HG02588 (cell line): ENCODE results near the gene TBC1D9.

Experiments used
- ATAC-seq: cut with Tn5 transposase; IDR thresholded peaks from one replicate; pipeline ENCODE4 v1.9.1; 2021; ENCODE audit warnings: mild to moderate bottlenecking, moderate library complexity; ENCODE audit not compliant: unreplicated experiment

Gene TBC1D9

GRCh38 chr4:140697709-140698560 is 58.2 kb downstream of the TBC1D9 start:
- ATAC-seq: no peak

DNA sequence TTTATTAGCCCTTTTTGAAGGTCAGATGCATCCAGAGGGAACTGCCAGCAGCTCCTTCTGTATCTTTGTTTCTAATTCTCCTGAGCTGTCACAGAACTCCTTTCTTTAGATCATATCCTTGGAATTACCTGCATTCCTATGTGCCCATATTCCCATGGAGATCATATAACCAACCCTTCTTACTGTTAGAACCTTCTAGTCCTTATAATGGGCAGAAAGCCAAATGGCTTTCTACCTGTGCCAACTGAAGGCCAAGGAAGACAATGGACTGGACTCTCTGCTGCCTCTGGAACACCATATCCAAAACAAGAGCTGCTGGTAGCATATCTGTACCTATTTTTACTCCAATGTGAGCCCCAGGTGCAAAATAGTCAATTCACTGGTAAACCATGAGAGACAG is 60.7 kb downstream of the TBC1D9 start:
- ATAC-seq: no peak

GRCh38 chr4:140693562-140693961 is 62.6 kb downstream of the TBC1D9 start:
- ATAC-seq: no peak

DNA sequence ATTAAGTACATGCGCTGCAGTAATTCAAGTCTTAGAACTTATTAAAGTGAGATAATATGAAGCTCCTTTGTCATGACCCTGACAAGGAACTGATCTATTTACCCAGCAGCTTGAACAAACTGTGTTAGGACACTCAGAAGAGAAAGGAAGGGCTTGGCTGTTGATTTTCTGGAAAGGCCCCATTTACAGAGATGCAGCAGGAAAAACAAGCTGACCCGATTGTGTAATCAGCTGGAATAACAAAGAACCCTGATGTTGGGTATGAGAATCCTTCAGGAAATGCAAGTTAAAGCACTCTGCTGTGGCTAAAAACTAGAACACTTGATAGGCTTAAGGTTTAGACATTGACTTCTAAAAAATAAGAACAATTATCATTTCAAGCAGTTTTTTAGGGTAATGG is 64.8 kb downstream of the TBC1D9 start:
- no peak for ATAC-seq

DNA sequence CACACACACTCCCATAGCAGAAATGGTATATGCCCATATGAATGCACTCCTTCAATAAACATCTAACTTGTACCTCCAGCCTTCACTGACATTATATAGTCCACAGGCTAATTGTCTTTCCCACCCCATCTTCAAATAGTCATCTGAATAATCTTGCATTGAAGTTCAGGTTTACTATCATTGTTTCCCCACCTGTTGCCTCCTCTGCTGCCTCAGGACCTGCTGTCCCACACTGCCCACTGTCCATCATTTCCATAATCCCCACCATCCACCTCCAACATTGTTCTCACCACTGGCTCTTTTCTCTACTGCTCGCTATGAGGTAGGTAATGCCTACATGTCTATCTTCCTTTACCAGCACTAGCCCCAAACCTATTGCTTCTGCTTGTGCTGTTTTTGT is 66.1 kb downstream of the TBC1D9 start:
- ATAC-seq: no peak

GRCh38 chr4:140689623-140690022 is 66.6 kb downstream of the TBC1D9 start:
- ATAC-seq: no peak

GRCh38 chr4:140688711-140689598 is 67.2 kb downstream of the TBC1D9 start:
- ATAC-seq: no peak

DNA sequence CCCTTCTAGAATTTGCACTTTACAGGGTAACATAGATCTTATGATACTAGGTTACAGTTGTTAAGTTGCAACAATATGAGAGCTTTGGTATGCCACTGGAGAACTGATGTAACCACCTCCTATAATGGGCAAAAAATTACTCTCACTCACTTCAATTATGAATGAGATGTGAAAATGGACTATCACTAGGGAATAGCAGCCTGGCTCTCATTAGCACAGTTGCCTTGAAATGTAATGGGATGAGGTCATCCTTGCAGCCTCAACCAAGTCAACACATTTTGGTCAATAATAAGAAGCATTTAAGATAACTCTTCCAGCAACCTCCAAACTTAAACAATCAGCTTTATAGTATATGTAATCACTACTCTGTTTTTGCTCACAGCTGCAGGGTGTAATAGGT is 69.4 kb downstream of the TBC1D9 start:
- no peak for ATAC-seq

DNA sequence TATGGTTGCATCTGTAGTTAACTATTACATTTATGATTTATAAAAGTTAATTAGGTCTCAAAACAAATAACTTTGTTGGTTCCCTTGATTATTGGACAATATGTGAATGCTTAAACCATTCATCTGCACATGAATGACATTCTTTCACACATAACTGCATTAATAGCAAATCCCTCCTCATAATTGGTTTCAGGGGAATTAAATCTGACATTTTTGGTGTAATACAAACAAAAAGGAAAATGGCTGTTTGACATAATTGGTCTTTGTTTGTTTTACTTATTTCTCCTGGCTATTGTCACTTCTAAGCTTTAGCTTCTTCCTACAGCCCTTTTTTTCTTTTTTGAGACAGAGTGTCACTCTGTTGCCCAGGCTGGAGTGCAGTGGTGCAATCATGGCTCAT is 71.9 kb downstream of the TBC1D9 start:
- ATAC-seq: no peak

DNA sequence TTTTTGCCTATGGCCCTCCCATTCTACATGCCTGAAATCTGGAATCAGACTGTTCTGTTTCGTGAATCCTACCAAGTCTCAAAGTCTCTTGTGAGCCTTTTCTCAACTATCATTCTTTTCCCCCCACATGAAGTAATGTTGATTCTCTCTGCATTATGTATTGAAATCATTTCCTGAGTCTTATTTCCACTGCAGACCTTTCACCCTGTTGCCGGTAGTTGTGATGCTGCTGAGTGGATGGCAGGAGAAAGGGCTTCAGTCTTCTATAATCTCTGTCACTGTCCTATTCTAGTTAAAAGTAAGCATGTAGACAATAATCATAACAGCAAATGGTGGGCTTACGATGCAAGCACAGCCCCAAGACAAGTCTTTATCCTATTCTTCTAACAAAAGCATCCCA is 75.0 kb downstream of the TBC1D9 start:
- no peak for ATAC-seq

GRCh38 chr4:140680686-140681085 is 75.5 kb downstream of the TBC1D9 start:
- no peak for ATAC-seq

DNA sequence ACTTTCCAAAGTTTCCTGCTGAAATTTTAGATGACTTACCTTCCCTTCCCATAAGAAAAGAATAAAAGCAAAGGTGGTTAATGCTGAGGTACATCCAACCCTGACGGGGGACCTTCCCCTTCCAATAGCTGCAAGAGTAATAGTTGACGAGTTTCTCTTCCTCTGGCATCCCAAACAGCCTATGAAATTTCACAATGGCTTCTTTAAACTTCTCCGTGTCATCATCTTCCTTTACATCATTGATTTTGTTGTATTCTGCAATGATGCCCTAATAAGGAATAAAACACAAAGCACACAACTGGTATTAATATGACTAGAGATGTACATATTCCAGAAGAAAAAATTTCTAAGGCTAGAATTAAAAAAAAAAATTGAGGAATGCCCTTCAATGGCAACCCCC is 76.6 kb downstream of the TBC1D9 start:
- ATAC-seq: no peak

- ATAC-seq: no peak
Observed at GRCh38 chr4:140675599-140676231, 80.5 kb downstream of the TBC1D9 start.

- ATAC-seq: no peak
Observed at GRCh38 chr4:140673729-140674128, 82.5 kb downstream of the TBC1D9 start.

- no peak for ATAC-seq
Observed at GRCh38 chr4:140672416-140672815, 83.8 kb downstream of the TBC1D9 start.

DNA sequence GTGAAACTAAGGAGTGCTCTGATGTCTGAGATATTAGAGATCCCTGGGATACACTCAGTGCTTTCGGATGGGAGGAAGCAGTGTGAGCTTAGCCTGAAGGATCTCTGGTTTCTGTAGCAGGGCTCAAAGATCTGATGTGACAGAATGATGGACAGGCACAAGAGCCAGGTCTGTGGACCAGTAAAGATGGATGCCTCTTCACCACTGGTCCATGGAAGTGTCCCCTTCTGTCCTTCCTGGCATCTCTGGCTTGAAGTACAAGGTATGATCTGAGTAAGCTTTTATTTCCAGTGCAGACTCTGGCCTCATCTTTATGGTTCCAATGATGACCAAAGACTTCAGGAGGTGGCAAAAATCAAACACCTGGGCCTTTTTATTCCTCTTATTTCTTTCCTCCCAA is 88.1 kb downstream of the TBC1D9 start:
- no peak for ATAC-seq

DNA sequence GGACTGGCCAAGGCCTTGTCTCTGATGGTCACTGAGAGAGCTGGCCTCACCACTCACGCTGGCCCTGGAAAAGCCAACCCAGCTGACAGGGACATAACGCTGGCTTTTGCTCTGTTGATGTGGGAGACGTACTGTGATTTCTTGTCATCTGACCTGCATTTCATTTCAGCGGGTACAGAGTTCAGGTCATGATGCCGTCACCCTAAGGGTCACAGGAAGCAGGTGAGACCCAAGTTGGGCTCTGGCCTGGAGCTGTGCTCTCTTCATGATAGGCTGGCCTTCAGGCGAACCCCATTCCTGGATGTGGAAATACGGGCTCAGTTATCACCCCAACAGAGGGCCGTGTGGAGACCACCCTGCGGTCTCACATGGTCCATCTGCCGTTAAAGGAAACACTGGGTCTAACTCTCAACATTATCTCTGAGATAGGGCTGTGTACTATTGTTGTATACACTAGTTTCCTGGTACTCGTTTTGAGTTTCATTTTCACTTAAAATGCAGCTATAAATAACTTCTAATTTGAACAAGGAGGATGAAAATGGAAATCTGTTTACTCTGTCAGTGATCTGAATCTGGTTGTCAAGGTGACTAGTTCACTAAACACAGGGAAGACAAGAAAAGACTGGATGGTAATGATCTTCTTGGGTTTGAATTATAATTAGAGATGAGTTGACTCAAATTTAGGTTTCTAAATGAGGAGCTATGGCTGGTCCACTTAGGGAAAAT is 89.1 kb downstream of the TBC1D9 start:
- no peak for ATAC-seq

GRCh38 chr4:140662082-140662869 is 93.9 kb downstream of the TBC1D9 start:
- no peak for ATAC-seq

DNA sequence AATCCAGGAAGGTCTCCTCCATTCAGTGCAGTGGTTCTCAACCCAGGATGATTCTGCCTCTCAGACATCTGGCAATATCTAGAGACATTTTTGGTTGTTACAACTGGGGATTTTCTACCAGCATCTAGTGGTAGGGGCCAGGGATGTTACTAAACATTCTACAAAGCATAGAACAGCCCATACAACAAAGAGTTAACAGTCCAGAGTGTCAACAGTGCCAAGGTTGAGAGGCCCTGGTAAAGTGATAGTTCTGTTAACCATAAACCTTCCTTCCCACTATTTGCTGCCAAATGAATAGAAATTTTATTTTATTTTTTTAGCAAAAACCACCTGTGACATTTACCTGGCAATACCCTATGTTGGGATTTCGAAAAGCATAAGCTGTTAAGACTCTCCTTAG is 94.6 kb downstream of the TBC1D9 start:
- ATAC-seq: no peak
